ENCODE data around the gene RAPGEF1. TPM values are rescaled to one million over a fixed set of nuclear protein-coding genes. Genes with fewer than 3 reads are reported as not detected.
A peak's percentile ranks its signal among the peaks of the same experiment; 100 is the strongest.

The RAPGEF1 gene
- total and polyA plus RNA-seq, 2 of the 13 experiments (the other 11 are each of a cell fraction or from before 2014, with no cell fraction given), result 21.2 to 38.9 TPM

GRCh38 chr9:131529597-131530545, 210.0 kb downstream of the RAPGEF1 start (continued):
- TF ChIP-seq, protein P1, sequence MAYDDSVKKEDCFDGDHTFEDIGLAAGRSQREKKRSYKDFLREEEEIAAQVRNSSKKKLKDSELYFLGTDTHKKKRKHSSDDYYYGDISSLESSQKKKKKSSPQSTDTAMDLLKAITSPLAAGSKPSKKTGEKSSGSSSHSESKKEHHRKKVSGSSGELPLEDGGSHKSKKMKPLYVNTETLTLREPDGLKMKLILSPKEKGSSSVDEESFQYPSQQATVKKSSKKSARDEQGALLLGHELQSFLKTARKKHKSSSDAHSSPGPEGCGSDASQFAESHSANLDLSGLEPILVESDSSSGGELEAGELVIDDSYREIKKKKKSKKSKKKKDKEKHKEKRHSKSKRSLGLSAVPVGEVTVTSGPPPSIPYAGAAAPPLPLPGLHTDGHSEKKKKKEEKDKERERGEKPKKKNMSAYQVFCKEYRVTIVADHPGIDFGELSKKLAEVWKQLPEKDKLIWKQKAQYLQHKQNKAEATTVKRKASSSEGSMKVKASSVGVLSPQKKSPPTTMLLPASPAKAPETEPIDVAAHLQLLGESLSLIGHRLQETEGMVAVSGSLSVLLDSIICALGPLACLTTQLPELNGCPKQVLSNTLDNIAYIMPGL (CRISPR knock-in tag; IDR thresholded peaks at IDR 0.05; ENCODE audit: borderline replicate concordance in 1 of 2, low read depth in 1 of 2), result peak in 1 of 2 experiments; percentile 67; a peak in 1 of 4 replicates
- TF ChIP-seq HNF1B (CRISPR knock-in tag; IDR thresholded peaks at IDR 0.05) (peak; percentile 20; the same call in 1 of the 2 replicates), ARID4A (CRISPR knock-in tag; IDR thresholded peaks at IDR 0.05; ENCODE audit: borderline replicate concordance) (peak; percentile 61), MTF1 (CRISPR knock-in tag; IDR thresholded peaks at IDR 0.05) (no peak)
